ENCODE results near the gene SLC14A1.

- TF ChIP-seq POLR2A (IDR thresholded peaks at IDR 0.05) (no peak), CTCF (IDR thresholded peaks at IDR 0.05) (no peak)
Observed at GRCh38 chr18:45757005-45757404, 33.0 kb downstream of the SLC14A1 start.
